VCaP (cell line): ENCODE measurements around the gene CSF1.

Experiments
- H3K27ac ChIP-seq: fragments of 450-650 bp; 2 replicates; pipeline ENCODE4 v1.5.1; 2017
- TF ChIP-seq, protein P1 (sequence below): fragments of 450-650 bp; conservative IDR thresholded peaks from 2 replicates; pipeline ENCODE4 v1.5.1; 2017; ENCODE audit warnings: mild to moderate bottlenecking, moderate library complexity

CSF1 gene

GRCh38 chr1:109892561-109893368 lies 17.9 kb upstream of the CSF1 start:
- H3K27ac ChIP-seq: no peak overlapping the region

DNA sequence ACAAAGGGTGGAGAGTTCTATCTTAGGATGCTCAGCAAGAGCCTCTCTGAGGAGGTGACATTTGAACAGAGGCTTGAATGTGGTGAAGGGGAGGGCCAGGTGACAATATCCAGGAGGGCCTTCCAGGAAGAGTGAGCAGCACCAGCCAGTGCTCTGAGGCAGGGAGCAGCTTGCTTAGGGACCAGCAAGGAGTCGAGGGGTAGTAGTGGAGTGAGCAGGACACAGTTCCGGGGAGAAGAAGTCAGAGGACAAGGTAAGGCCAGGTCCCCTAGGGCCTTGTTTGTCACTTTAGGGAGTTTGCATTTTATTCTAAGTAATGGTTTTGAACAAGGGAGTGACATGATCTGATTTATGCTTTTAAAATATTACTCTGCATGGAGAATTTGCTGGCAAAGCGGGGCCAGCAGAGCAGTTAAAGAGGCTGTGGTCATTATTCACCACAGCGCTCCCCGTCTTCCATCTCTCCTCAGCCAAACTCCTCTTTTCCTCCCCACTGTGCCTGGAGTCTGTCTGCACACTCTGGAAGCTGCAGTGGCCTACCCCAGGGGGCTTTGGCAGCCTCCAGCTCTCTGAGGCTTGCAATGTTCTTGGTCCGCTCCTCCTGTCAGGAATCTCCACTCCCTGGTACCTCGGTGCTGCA lies 17.0 kb upstream of the CSF1 start:
- TF ChIP-seq, protein P1, sequence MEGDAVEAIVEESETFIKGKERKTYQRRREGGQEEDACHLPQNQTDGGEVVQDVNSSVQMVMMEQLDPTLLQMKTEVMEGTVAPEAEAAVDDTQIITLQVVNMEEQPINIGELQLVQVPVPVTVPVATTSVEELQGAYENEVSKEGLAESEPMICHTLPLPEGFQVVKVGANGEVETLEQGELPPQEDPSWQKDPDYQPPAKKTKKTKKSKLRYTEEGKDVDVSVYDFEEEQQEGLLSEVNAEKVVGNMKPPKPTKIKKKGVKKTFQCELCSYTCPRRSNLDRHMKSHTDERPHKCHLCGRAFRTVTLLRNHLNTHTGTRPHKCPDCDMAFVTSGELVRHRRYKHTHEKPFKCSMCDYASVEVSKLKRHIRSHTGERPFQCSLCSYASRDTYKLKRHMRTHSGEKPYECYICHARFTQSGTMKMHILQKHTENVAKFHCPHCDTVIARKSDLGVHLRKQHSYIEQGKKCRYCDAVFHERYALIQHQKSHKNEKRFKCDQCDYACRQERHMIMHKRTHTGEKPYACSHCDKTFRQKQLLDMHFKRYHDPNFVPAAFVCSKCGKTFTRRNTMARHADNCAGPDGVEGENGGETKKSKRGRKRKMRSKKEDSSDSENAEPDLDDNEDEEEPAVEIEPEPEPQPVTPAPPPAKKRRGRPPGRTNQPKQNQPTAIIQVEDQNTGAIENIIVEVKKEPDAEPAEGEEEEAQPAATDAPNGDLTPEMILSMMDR: no peak
- H3K27ac ChIP-seq: no peak overlapping the region

More at GRCh38 chr1:109892561-109893368, 17.9 kb upstream of the CSF1 start:
- TF ChIP-seq, protein P1: no peak

- TF ChIP-seq, protein P1: no peak
- H3K27ac ChIP-seq: no peak overlapping the region
Observed at GRCh38 chr1:109894823-109895719, 15.6 kb upstream of the CSF1 start.

DNA sequence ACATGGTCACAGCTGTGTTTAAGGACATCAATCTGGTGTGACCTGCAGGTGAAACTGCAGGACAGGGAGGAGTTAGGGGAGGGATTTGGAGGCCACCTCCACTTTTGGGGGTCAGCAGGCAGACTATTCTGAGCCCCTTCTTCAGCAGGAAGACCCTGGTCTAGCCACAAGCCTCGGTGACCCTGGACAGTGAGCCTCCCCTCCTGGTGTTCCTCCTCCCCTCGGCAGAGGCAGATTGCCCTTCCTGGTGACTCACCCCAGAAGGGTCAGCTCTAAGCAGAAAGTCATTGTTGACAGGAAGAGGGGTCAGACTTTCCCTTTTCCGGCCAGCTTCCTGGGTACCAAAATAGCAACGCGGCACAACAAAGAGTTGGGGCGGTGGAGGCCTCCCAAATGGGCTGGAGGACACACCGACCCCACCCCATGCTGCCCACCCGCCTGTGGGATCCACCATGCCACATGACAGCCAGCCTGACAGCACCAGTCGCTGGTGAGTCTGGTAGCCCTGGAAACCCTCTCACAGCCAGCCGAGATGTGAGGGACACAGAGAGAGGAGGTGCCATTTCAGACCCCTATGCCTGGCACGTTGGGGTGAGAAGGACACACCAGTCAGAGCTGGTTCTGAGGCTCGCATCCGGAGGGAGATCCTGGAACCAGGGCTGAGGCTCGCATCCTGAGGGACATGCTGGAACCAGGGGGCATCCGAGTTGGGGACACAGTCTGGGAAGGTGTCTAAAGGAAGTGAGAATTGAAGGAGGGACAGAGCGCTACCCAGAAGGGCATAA lies 14.7 kb upstream of the CSF1 start:
- TF ChIP-seq, protein P1: no peak
- no peak overlapping the region for H3K27ac ChIP-seq

GRCh38 chr1:109896681-109897080 lies 14.0 kb upstream of the CSF1 start:
- TF ChIP-seq, protein P1: no peak
- no peak overlapping the region for H3K27ac ChIP-seq

- TF ChIP-seq, protein P1: no peak
- H3K27ac ChIP-seq: no peak overlapping the region
Observed at GRCh38 chr1:109897259-109897955, 13.2 kb upstream of the CSF1 start.
